Gastrocnemius medialis (tissue), 4 donors: Measurements from ENCODE around the gene ST3GAL2. TPM values are rescaled to one million over a fixed set of nuclear protein-coding genes. Genes with fewer than 3 reads are reported as not detected.
A peak's percentile ranks its signal among the peaks of the same experiment; 100 is the strongest.

Source experiments
- ATAC-seq, 2 donors: fragments of 150-250 bp; one replicate each; pipeline ENCODE4 v1.9.1; 2016
- DNase-seq, 2 donors: peaks; one replicate each; pipeline ENCODE4 v3.0.0-alpha.2; 2019
- H3K27ac ChIP-seq, 4 donors: fragments of 200-600 bp; sonication (generic); 1 replicate in 1 of 4; 2 replicates in 3 of 4; pipeline ENCODE4 v1.5.1; 2016 to 2018; ENCODE audit warnings: mild to moderate bottlenecking in 2 of 4, moderate library complexity in 1 of 4
- H3K27me3 ChIP-seq, 3 donors: fragments of 200-600 bp; sonication (generic) in 2 of 3; 1 replicate in 1 of 3; 2 replicates in 2 of 3; pipeline versions ENCODE4 v1.5.1 to v1.6.0; 2016 to 2019; ENCODE audit warnings: mild to moderate bottlenecking in 1 of 3, moderate library complexity in 1 of 3
- H3K36me3 ChIP-seq, 2 donors: fragments of 200-600 bp; sonication (generic) in 1 of 2; one replicate each; pipeline ENCODE4 v1.5.1; 2017 to 2018
- H3K4me1 ChIP-seq, 2 donors: fragments of 200-600 bp; sonication (generic) in 1 of 2; one replicate each; pipeline ENCODE4 v1.5.1; 2016 to 2017; ENCODE audit warnings: mild to moderate bottlenecking in 2 of 2
- H3K4me3 ChIP-seq, 4 donors: fragments of 200-600 bp; sonication (generic) in 3 of 4; 1 replicate in 1 of 4; 2 replicates in 3 of 4; pipeline ENCODE4 v1.5.1; 2016 to 2019; ENCODE audit warnings: mild to moderate bottlenecking in 2 of 4
- H3K9me3 ChIP-seq, 3 donors: fragments of 200-600 bp; sonication (generic) in 2 of 3; 1 replicate in 1 of 3; 2 replicates in 2 of 3; pipeline ENCODE4 v1.5.1; 2016 to 2019
- CTCF ChIP-seq, 5 experiments: fragments of 450-650 bp in 3 of 5; fragments of 200-600 bp in 2 of 5; sonication (generic) in 2 of 5; IDR thresholded peaks in 4 of 5; conservative IDR thresholded peaks in 1 of 5; 1 replicate in 4 of 5; 2 replicates in 1 of 5; pipeline ENCODE4 v1.5.1; 2016 to 2019; ENCODE audit warnings: antibody characterized with exemption in 5 of 5, mild to moderate bottlenecking in 3 of 5, moderate library complexity in 3 of 5
- POLR2A ChIP-seq, 2 donors: fragments of 450-650 bp; IDR thresholded peaks; one replicate each; pipeline ENCODE4 v1.6.1; 2017; ENCODE audit warnings: antibody characterized with exemption in 2 of 2, mild to moderate bottlenecking in 2 of 2, moderate library complexity in 2 of 2
- in situ Hi-C, 4 donors: fragments of 200-750 bp; cut with MboI; loops; one replicate each; pipeline versions ENCODE4 v1.15.0 to v1.8.0; 2017; ENCODE audit warnings: low sequenced_read_pairs in 4 of 4
- intact Hi-C: fragments of 100-400 bp; cut with DNase I; formaldehyde crosslinking; loops from one replicate; pipeline ENCODE4 v1.15.1; 2023; ENCODE audit warnings: low total_unique reads
- total RNA-seq, 4 donors: library from RNA; depleted of rRNA; stranded (reverse); fragments of >200 nt; gene quantifications; one replicate each; pipeline versions ENCODE4 v1.1.0 to v1.2.3, GENCODE V29; 2016

The ST3GAL2 gene
- total RNA-seq, 4 donors from 2014 or later = 12.8 to 27.7 (median 22.1) TPM

- peaks cover 20 to 29% of the 10 kb centered on the region in 2 donors for H3K4me1 ChIP-seq
- no peak overlapping the region for H3K4me3 ChIP-seq
- H3K9me3 ChIP-seq = no peaks in the 10 kb centered on the region
- TF ChIP-seq CTCF (IDR thresholded peaks at IDR 0.05 in 4 of 5, conservative IDR thresholded peaks at IDR 0.05 in 1 of 5) (no peak), POLR2A (IDR thresholded peaks at IDR 0.05) (no peak)
- peak overlapping the region in 2 of 4 donors; percentile 93 to 98 for H3K27ac ChIP-seq
- H3K27me3 ChIP-seq = no peaks in the 10 kb centered on the region
- peaks cover 0 to 45% of the 10 kb centered on the region in 2 donors for H3K36me3 ChIP-seq
- intact Hi-C loops (no loop called here), in situ Hi-C loops (loop anchor here in 3 of 4 donors (10.0 to 25.0 kb wide), 3 partner anchors 55 to 313 kb away; partner anchors contain the start of genes DDX19B (in 1 of the 3) and IL34 (in 1 of the 3))
- ATAC-seq (no peak), DNase-seq (no peak)
Observed at GRCh38 chr16:70349783-70350182, 89.1 kb downstream of the ST3GAL2 start.

DNA sequence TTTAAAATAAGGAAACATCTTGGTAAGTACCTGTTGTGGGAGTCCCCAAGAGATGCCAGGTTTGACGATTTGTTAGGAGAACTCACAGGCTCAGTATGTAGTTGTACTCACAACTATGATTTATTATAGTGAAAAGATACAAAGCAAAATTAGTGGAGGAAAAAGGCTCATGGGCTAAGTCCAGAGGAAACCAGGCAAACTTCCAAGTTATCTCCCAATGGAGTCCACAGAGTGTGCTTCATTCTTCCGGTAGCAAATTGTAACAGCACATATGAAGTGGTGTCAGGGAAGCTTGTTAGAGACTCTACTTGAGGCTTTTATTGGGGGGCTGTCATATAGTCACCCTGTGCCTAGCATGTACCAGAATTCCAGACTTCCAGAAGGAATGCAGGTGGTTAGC lies 89.9 kb downstream of the ST3GAL2 start:
- no peak for TF ChIP-seq CTCF (IDR thresholded peaks at IDR 0.05 in 4 of 5, conservative IDR thresholded peaks at IDR 0.05 in 1 of 5)
- no peak for TF ChIP-seq POLR2A (IDR thresholded peaks at IDR 0.05)
- no peaks in the 10 kb centered on the region for H3K9me3 ChIP-seq
- peaks cover 0 to 40% of the 10 kb centered on the region in 2 donors for H3K36me3 ChIP-seq
- peaks cover 20 to 29% of the 10 kb centered on the region in 2 donors for H3K4me1 ChIP-seq
- H3K27ac ChIP-seq = peak overlapping the region in 3 of 4 donors; percentile 93 to 98 (median 97)
- no peak for ATAC-seq
- H3K4me3 ChIP-seq = no peak overlapping the region
- no peaks in the 10 kb centered on the region for H3K27me3 ChIP-seq
- no peak for DNase-seq
- in situ Hi-C loops (loop anchor here in 1 of 4 donors (10.0 kb wide), 1 partner anchor 54 kb away; the partner anchor contains the start of gene DDX19B), intact Hi-C loops (no loop called here)

- in situ Hi-C loops (loop anchor here in 1 of 4 donors (10.0 kb wide), 1 partner anchor 51 kb away; the partner anchor contains the start of gene DDX19B), intact Hi-C loops (loop anchor here (1.0 kb wide), 2 partner anchors 35 to 47 kb away; partner anchors contain the start of gene DDX19B)
- Histone ChIP-seq H3K4me3 (peak overlapping the region; percentile 74 to 98 (median 88)), H3K27me3 (no peaks in the 10 kb centered on the region), H3K36me3 (peaks cover 0 to 8% of the 10 kb centered on the region in 2 donors), H3K9me3 (no peaks in the 10 kb centered on the region), H3K4me1 (peaks cover 20 to 38% of the 10 kb centered on the region in 2 donors), H3K27ac (peak overlapping the region; percentile 90 to 98 (median 95))
- no peak for DNase-seq
- no peak for TF ChIP-seq POLR2A (IDR thresholded peaks at IDR 0.05)
- TF ChIP-seq CTCF (IDR thresholded peaks at IDR 0.05 in 4 of 5, conservative IDR thresholded peaks at IDR 0.05 in 1 of 5) = no peak
- no peak for ATAC-seq
Observed at GRCh38 chr16:70345840-70346239, 93.1 kb downstream of the ST3GAL2 start.

GRCh38 chr16:70342016-70342415 lies 96.9 kb downstream of the ST3GAL2 start:
- TF ChIP-seq POLR2A (IDR thresholded peaks at IDR 0.05) = no peak
- TF ChIP-seq CTCF (IDR thresholded peaks at IDR 0.05 in 4 of 5, conservative IDR thresholded peaks at IDR 0.05 in 1 of 5) = peak in 1 of 5 experiments; percentile 22
- no peak overlapping the region for H3K4me3 ChIP-seq
- H3K27ac ChIP-seq = peak overlapping the region in 2 of 4 donors; percentile 50 to 69
- H3K27me3 ChIP-seq = no peaks in the 10 kb centered on the region
- no peaks in the 10 kb centered on the region for H3K36me3 ChIP-seq
- no peaks in the 10 kb centered on the region for H3K9me3 ChIP-seq
- in situ Hi-C loops = loop anchor here in 1 of 4 donors (10.0 kb wide), 1 partner anchor 47 kb away; the partner anchor contains the start of gene DDX19B
- ATAC-seq (peak in 1 of 2 donors; percentile 44), DNase-seq (peak in 1 of 2 donors; percentile 30)
- peaks cover 10 to 15% of the 10 kb centered on the region in 2 donors for H3K4me1 ChIP-seq
- intact Hi-C loops = no loop called here
